Parathyroid adenoma (tissue), 2 donors: Measurements from ENCODE around the gene ETFB.

Source experiments
- H2AFZ ChIP-seq: fragments of 300-600 bp; sonication (generic); one replicate; pipeline ENCODE4 v1.7.0; 2017; ENCODE audit warnings: antibody characterized with exemption, mild to moderate bottlenecking
- H3K27ac ChIP-seq: fragments of 300-600 bp; sonication (generic); one replicate; pipeline ENCODE4 v1.7.0; 2017
- H3K27me3 ChIP-seq: fragments of 300-600 bp; sonication (generic); one replicate; pipeline ENCODE4 v1.7.0; 2017; ENCODE audit warnings: low read length; ENCODE audit not compliant: control insufficient read depth, insufficient read depth
- H3K36me3 ChIP-seq: fragments of 300-600 bp; sonication (generic); one replicate; pipeline ENCODE4 v1.7.0; 2017; ENCODE audit warnings: low read length; ENCODE audit not compliant: control insufficient read depth, insufficient read depth
- H3K4me1 ChIP-seq: fragments of 300-600 bp; sonication (generic); one replicate; pipeline ENCODE4 v1.7.0; 2017; ENCODE audit warnings: control low read depth
- H3K4me2 ChIP-seq: fragments of 300-600 bp; sonication (generic); one replicate; pipeline ENCODE4 v1.7.0; 2017; ENCODE audit warnings: low read length
- H3K4me3 ChIP-seq: fragments of 300-600 bp; sonication (generic); one replicate; pipeline ENCODE4 v1.7.0; 2017; ENCODE audit warnings: low read depth, low read length
- H3K79me2 ChIP-seq: fragments of 300-600 bp; sonication (generic); one replicate; pipeline ENCODE4 v1.7.0; 2017; ENCODE audit warnings: control low read depth
- H3K9ac ChIP-seq: fragments of 300-600 bp; sonication (generic); one replicate; pipeline ENCODE4 v1.7.0; 2017; ENCODE audit warnings: mild to moderate bottlenecking
- H3K9me3 ChIP-seq: fragments of 300-600 bp; sonication (generic); one replicate; pipeline ENCODE4 v1.7.0; 2017; ENCODE audit warnings: low read length; ENCODE audit not compliant: control insufficient read depth
- CTCF ChIP-seq: fragments of 300-600 bp; sonication (generic); IDR thresholded peaks from one replicate; pipeline ENCODE4 v1.7.0; 2017; ENCODE audit warnings: antibody characterized with exemption, mild to moderate bottlenecking
- donor health status: primary hyperparathyroidism.

The ETFB gene

GRCh38 chr19:51324167-51324481, 42.1 kb downstream of the ETFB start:
- Histone ChIP-seq H3K4me1 (peaks cover 12% of the 10 kb centered on the region), H3K27ac (no peak overlapping the region), H3K4me2 (no peak overlapping the region), H2AFZ (no peak overlapping the region), H3K79me2 (no peaks in the 10 kb centered on the region), H3K27me3 (no peaks in the 10 kb centered on the region), H3K9me3 (no peaks in the 10 kb centered on the region), H3K36me3 (no peaks in the 10 kb centered on the region), H3K9ac (no peak overlapping the region), H3K4me3 (no peak overlapping the region)
- no peak for TF ChIP-seq CTCF

GRCh38 chr19:51323481-51324166, 42.6 kb downstream of the ETFB start:
- Histone ChIP-seq H3K4me2 (no peak overlapping the region), H2AFZ (no peak overlapping the region), H3K27me3 (no peaks in the 10 kb centered on the region), H3K4me3 (no peak overlapping the region), H3K27ac (no peak overlapping the region), H3K36me3 (no peaks in the 10 kb centered on the region), H3K9me3 (no peaks in the 10 kb centered on the region), H3K4me1 (peaks cover 12% of the 10 kb centered on the region), H3K9ac (no peak overlapping the region), H3K79me2 (no peaks in the 10 kb centered on the region)
- no peak for TF ChIP-seq CTCF

GRCh38 chr19:51321799-51322198, 44.4 kb downstream of the ETFB start:
- H3K27me3 ChIP-seq = no peaks in the 10 kb centered on the region
- no peak overlapping the region for H2AFZ ChIP-seq

GRCh38 chr19:51320280-51320657, 45.9 kb downstream of the ETFB start:
- H3K27me3 ChIP-seq = no peaks in the 10 kb centered on the region
- H3K9me3 ChIP-seq = no peaks in the 10 kb centered on the region
- TF ChIP-seq CTCF = no peak
- H3K36me3 ChIP-seq = no peaks in the 10 kb centered on the region
- no peaks in the 10 kb centered on the region for H3K79me2 ChIP-seq
- H3K9ac ChIP-seq = no peak overlapping the region
- no peak overlapping the region for H3K4me2 ChIP-seq
- no peak overlapping the region for H2AFZ ChIP-seq
- H3K4me1 ChIP-seq = peaks cover 12% of the 10 kb centered on the region
- H3K4me3 ChIP-seq = no peak overlapping the region
- H3K27ac ChIP-seq = no peak overlapping the region

More at GRCh38 chr19:51321799-51322198, 44.4 kb downstream of the ETFB start:
- no peak overlapping the region for H3K9ac ChIP-seq
- H3K79me2 ChIP-seq = no peaks in the 10 kb centered on the region
- TF ChIP-seq CTCF = no peak
- H3K36me3 ChIP-seq = no peaks in the 10 kb centered on the region
- no peak overlapping the region for H3K27ac ChIP-seq
- H3K4me3 ChIP-seq = no peak overlapping the region
- H3K9me3 ChIP-seq = no peaks in the 10 kb centered on the region
- peaks cover 12% of the 10 kb centered on the region for H3K4me1 ChIP-seq
- H3K4me2 ChIP-seq = no peak overlapping the region

GRCh38 chr19:51319649-51320279, 46.4 kb downstream of the ETFB start:
- Histone ChIP-seq H3K36me3 (no peaks in the 10 kb centered on the region), H3K9me3 (no peaks in the 10 kb centered on the region), H3K9ac (no peak overlapping the region), H3K4me1 (peaks cover 12% of the 10 kb centered on the region), H3K27ac (no peak overlapping the region), H2AFZ (no peak overlapping the region), H3K79me2 (no peaks in the 10 kb centered on the region), H3K27me3 (no peaks in the 10 kb centered on the region), H3K4me2 (no peak overlapping the region), H3K4me3 (no peak overlapping the region)
- TF ChIP-seq CTCF = no peak
